A172 (cell line): Measurements from ENCODE around the gene ZNF335. TPM values are rescaled to one million over a fixed set of nuclear protein-coding genes. Genes with fewer than 3 reads are reported as not detected.
"Not testable (repeated sequence)": the region's sequence is repeated elsewhere in the genome, so short reads cannot be mapped to it uniquely, and the experiment has no call there.

Experiments used
- DNase-seq: peaks from one replicate; pipeline ENCODE4 v3.0.0-alpha.2; 2015; ENCODE audit warnings: low spot score
- total RNA-seq: library from RNA; depleted of rRNA; stranded (reverse); fragments of >200 nt; shearing (Covaris generic); gene quantifications from 2 replicates; pipeline ENCODE4 v1.2.3, GENCODE V29; 2014

The ZNF335 gene
- total RNA-seq, 1 experiment from 2014 or later, result 11.3 TPM

GRCh38 chr20:46004187-46004586, 32.2 kb upstream of the ZNF335 start:
- DNase-seq, result no peak

- DNase-seq, result no peak
Observed at GRCh38 chr20:46002008-46002407, 30.0 kb upstream of the ZNF335 start.

- no peak for DNase-seq
Observed at GRCh38 chr20:46001498-46001897, 29.5 kb upstream of the ZNF335 start.

- no peak for DNase-seq
Observed at GRCh38 chr20:46000262-46000996, 28.4 kb upstream of the ZNF335 start.

GRCh38 chr20:45999557-46000261, 27.7 kb upstream of the ZNF335 start:
- DNase-seq, result no peak

- no peak for DNase-seq
Observed at GRCh38 chr20:45998761-45999160, 26.8 kb upstream of the ZNF335 start.

GRCh38 chr20:45998337-45998736, 26.3 kb upstream of the ZNF335 start:
- DNase-seq, result no peak

- no peak for DNase-seq
Observed at GRCh38 chr20:45997187-45997586, 25.2 kb upstream of the ZNF335 start.

- not testable (repeated sequence) for DNase-seq
Observed at GRCh38 chr20:45995495-45996097, 23.6 kb upstream of the ZNF335 start.

- no peak for DNase-seq
Observed at GRCh38 chr20:45994761-45995493, 22.9 kb upstream of the ZNF335 start.

GRCh38 chr20:45993197-45993951, 21.4 kb upstream of the ZNF335 start:
- DNase-seq, result peak; percentile 75

GRCh38 chr20:45991616-45992015, 19.6 kb upstream of the ZNF335 start:
- DNase-seq, result no peak

GRCh38 chr20:45988830-45989229, 16.8 kb upstream of the ZNF335 start:
- DNase-seq, result not testable (repeated sequence)

GRCh38 chr20:45987108-45987780, 15.2 kb upstream of the ZNF335 start:
- peak; percentile 81 for DNase-seq

GRCh38 chr20:45985573-45985972, 13.6 kb upstream of the ZNF335 start:
- DNase-seq, result no peak

- no peak for DNase-seq
Observed at GRCh38 chr20:45983279-45983743, 11.3 kb upstream of the ZNF335 start.

- no peak for DNase-seq
Observed at GRCh38 chr20:45981261-45981660, 9.3 kb upstream of the ZNF335 start.

GRCh38 chr20:45976086-45976485, 4.1 kb upstream of the ZNF335 start:
- no peak for DNase-seq

- DNase-seq, result no peak
Observed at GRCh38 chr20:45975686-45976085, 3.7 kb upstream of the ZNF335 start.

- no peak for DNase-seq
Observed at GRCh38 chr20:45974896-45975565, 3.0 kb upstream of the ZNF335 start.
